Osteoblast (primary cell): ENCODE results near the gene CNKSR3. TPM values are rescaled to one million over a fixed set of nuclear protein-coding genes. Genes with fewer than 3 reads are reported as not detected.

Source experiments
- DNase-seq: peaks from one replicate; pipeline ENCODE4 v3.0.0; 2011; ENCODE audit warnings: low spot score, mixed read lengths; ENCODE audit not compliant: insufficient read length; ENCODE audit errors: missing footprints
- H2AFZ ChIP-seq: 2 replicates; pipeline ENCODE4 v1.6.0; 2011; ENCODE audit warnings: mild to moderate bottlenecking, low read length
- H3K27ac ChIP-seq: 2 replicates; pipeline ENCODE4 v1.5.1; 2011; ENCODE audit warnings: mild to moderate bottlenecking, low read depth, low read length, moderate library complexity
- H3K27me3 ChIP-seq: 2 replicates; pipeline ENCODE4 v1.6.0; 2012; ENCODE audit warnings: mild to moderate bottlenecking, control low read depth, inconsistent platforms, low read length, moderate library complexity; ENCODE audit not compliant: insufficient read depth
- H3K36me3 ChIP-seq: 2 replicates; pipeline ENCODE4 v1.5.1; 2011; ENCODE audit warnings: mild to moderate bottlenecking, low read length, control low read depth, moderate library complexity; ENCODE audit not compliant: insufficient read depth
- H3K4me1 ChIP-seq: 2 replicates; pipeline ENCODE4 v1.5.1; 2011; ENCODE audit warnings: mild to moderate bottlenecking, low read length, control low read depth, moderate library complexity; ENCODE audit not compliant: insufficient read depth
- H3K4me2 ChIP-seq: 2 replicates; pipeline ENCODE4 v1.6.0; 2011; ENCODE audit warnings: mild to moderate bottlenecking, low read length; ENCODE audit not compliant: insufficient read depth
- H3K4me3 ChIP-seq: fragments of 200-600 bp; sonication (generic); 3 replicates; pipeline ENCODE4 v1.5.1; 2012; ENCODE audit warnings: mild to moderate bottlenecking, low read length, inconsistent platforms; ENCODE audit not compliant: insufficient read depth
- H3K79me2 ChIP-seq: 2 replicates; pipeline ENCODE4 v1.6.0; 2012; ENCODE audit warnings: mild to moderate bottlenecking, low read length, control low read depth, inconsistent platforms; ENCODE audit not compliant: insufficient read depth
- H3K9me3 ChIP-seq: 2 replicates; pipeline ENCODE4 v1.5.1; 2011; ENCODE audit warnings: low read depth, low read length, control low read depth
- H4K20me1 ChIP-seq: 2 replicates; pipeline ENCODE4 v1.6.0; 2012; ENCODE audit warnings: mild to moderate bottlenecking, low read length, control low read depth; ENCODE audit not compliant: insufficient read depth
- CTCF ChIP-seq: IDR thresholded peaks from 2 replicates; pipeline ENCODE4 v1.5.1; 2011; ENCODE audit warnings: mild to moderate bottlenecking, low read depth, low read length, moderate library complexity; ENCODE audit errors: extremely low read depth
- total RNA-seq: library from RNA; depleted of rRNA; stranded (reverse); fragments of >200 nt; gene quantifications from 2 replicates; pipeline ENCODE4 v1.2.3, GENCODE V29; 2012

Gene CNKSR3
- total RNA-seq, 1 donor, result 5.4 TPM

GRCh38 chr6:154512201-154512600 is 1.7 kb upstream of the CNKSR3 start:
- peak overlapping the region; percentile 67 for H3K4me2 ChIP-seq
- peaks cover 7% of the 10 kb centered on the region for H4K20me1 ChIP-seq
- no peak overlapping the region for H3K4me3 ChIP-seq
- DNase-seq, result no peak
- peaks cover 23% of the 10 kb centered on the region for H3K79me2 ChIP-seq
- no peaks in the 10 kb centered on the region for H3K9me3 ChIP-seq
- H3K27ac ChIP-seq, result no peak overlapping the region
- H2AFZ ChIP-seq, result no peak overlapping the region
- no peak for TF ChIP-seq CTCF
- peaks cover 16% of the 10 kb centered on the region for H3K4me1 ChIP-seq
- H3K36me3 ChIP-seq, result no peaks in the 10 kb centered on the region
- H3K27me3 ChIP-seq, result no peaks in the 10 kb centered on the region

GRCh38 chr6:154511791-154512190 is 1.3 kb upstream of the CNKSR3 start:
- H3K27me3 ChIP-seq, result no peaks in the 10 kb centered on the region
- peaks cover 16% of the 10 kb centered on the region for H3K4me1 ChIP-seq
- H2AFZ ChIP-seq, result no peak overlapping the region
- DNase-seq, result no peak
- no peaks in the 10 kb centered on the region for H3K36me3 ChIP-seq
- peak overlapping the region; percentile 67 for H3K4me2 ChIP-seq
- no peak overlapping the region for H3K4me3 ChIP-seq
- TF ChIP-seq CTCF, result no peak
- peaks cover 8% of the 10 kb centered on the region for H4K20me1 ChIP-seq
- no peak overlapping the region for H3K27ac ChIP-seq
- peaks cover 27% of the 10 kb centered on the region for H3K79me2 ChIP-seq
- no peaks in the 10 kb centered on the region for H3K9me3 ChIP-seq

GRCh38 chr6:154509421-154510143 is 903 bp downstream of the CNKSR3 start:
- Histone ChIP-seq H3K4me2 (peak overlapping the region; percentile 84), H3K79me2 (peaks cover 42% of the 10 kb centered on the region), H3K36me3 (no peaks in the 10 kb centered on the region), H3K27ac (peak overlapping the region; percentile 80), H3K27me3 (no peaks in the 10 kb centered on the region), H4K20me1 (peaks cover 11% of the 10 kb centered on the region), H3K4me3 (peak overlapping the region; percentile 83), H2AFZ (peak overlapping the region; percentile 88), H3K9me3 (no peaks in the 10 kb centered on the region), H3K4me1 (peaks cover 16% of the 10 kb centered on the region)
- DNase-seq, result peak; percentile 81
- no peak for TF ChIP-seq CTCF

- DNase-seq, result peak; percentile 29
- Histone ChIP-seq H3K4me1 (peaks cover 16% of the 10 kb centered on the region), H3K27me3 (no peaks in the 10 kb centered on the region), H3K4me3 (peak overlapping the region; percentile 83), H3K9me3 (no peaks in the 10 kb centered on the region), H4K20me1 (peaks cover 11% of the 10 kb centered on the region), H2AFZ (peak overlapping the region; percentile 88), H3K36me3 (no peaks in the 10 kb centered on the region), H3K27ac (no peak overlapping the region), H3K4me2 (peak overlapping the region; percentile 84), H3K79me2 (peaks cover 42% of the 10 kb centered on the region)
- TF ChIP-seq CTCF, result no peak
Observed at GRCh38 chr6:154508573-154509375, 1.7 kb downstream of the CNKSR3 start.
